WTC11 (cell line): ENCODE results near the gene RPS18. TPM values are rescaled to one million over a fixed set of nuclear protein-coding genes. Genes with fewer than 3 reads are reported as not detected.

ENCODE experiments used
- ATAC-seq: fragments of 200-7000 bp; cut with Tn5 transposase; 2 replicates; pipeline ENCODE4 v1.10.0; 2021; ENCODE audit warnings: mild to moderate bottlenecking, moderate library complexity
- CTCF ChIA-PET: fragments of 300-600 bp; sonication (Branson Sonifier 250); formaldehyde crosslinking; loops from one replicate; lab custom pipeline; 2021; ENCODE audit warnings: antibody characterized with exemption; lab: Charles Lee
- POLR2A ChIA-PET: fragments of 350-600 bp; sonication (Branson Sonifier 250); formaldehyde crosslinking; loops from one replicate; lab custom pipeline; 2021; ENCODE audit warnings: antibody characterized with exemption; lab: Charles Lee
- DNase-seq: peaks from one replicate; pipeline ENCODE4 v3.0.0; 2021; ENCODE audit warnings: low spot score
- H3K27ac Mint-ChIP-seq: 2 replicates; pipeline ENCODE4 v1.8.0; 2021; ENCODE audit warnings: mixed read lengths
- H3K27me3 Mint-ChIP-seq: 2 replicates; pipeline ENCODE4 v1.8.0; 2021; ENCODE audit warnings: low read depth, mild to moderate bottlenecking, moderate library complexity, mixed read lengths
- H3K36me3 Mint-ChIP-seq: 2 replicates; pipeline ENCODE4 v1.8.0; 2021; ENCODE audit warnings: mixed read lengths
- H3K4me1 Mint-ChIP-seq: 2 replicates; pipeline ENCODE4 v1.8.0; 2022; ENCODE audit warnings: mixed read lengths
- H3K4me3 Mint-ChIP-seq: 2 replicates; pipeline ENCODE4 v1.8.0; 2021; ENCODE audit warnings: mild to moderate bottlenecking, moderate library complexity, mixed read lengths
- H3K9me3 Mint-ChIP-seq: 2 replicates; pipeline ENCODE4 v1.8.0; 2021; ENCODE audit warnings: mixed read lengths
- ATF2 ChIP-seq: sonication (generic); formaldehyde crosslinking; IDR thresholded peaks from 2 replicates; pipeline ENCODE4 v1.8.1; 2022; ENCODE audit warnings: low read depth, missing genetic modification reagents, borderline replicate concordance
- ATF3 ChIP-seq: sonication (generic); formaldehyde crosslinking; conservative IDR thresholded peaks from 2 replicates; pipeline ENCODE4 v1.8.1; 2022; ENCODE audit warnings: mild to moderate bottlenecking, missing genetic modification reagents
- CBFB ChIP-seq: sonication (generic); formaldehyde crosslinking; IDR thresholded peaks from 2 replicates; pipeline ENCODE4 v1.8.1; 2022; ENCODE audit warnings: mild to moderate bottlenecking, low read depth, missing genetic modification reagents
- CREB1 ChIP-seq: sonication (generic); formaldehyde crosslinking; IDR thresholded peaks from 2 replicates; pipeline ENCODE4 v1.8.0; 2023; ENCODE audit warnings: mild to moderate bottlenecking, missing genetic modification reagents
- E2F1 ChIP-seq: sonication (generic); formaldehyde crosslinking; IDR thresholded peaks from 2 replicates; pipeline ENCODE4 v1.8.0; 2022; ENCODE audit warnings: mild to moderate bottlenecking, missing genetic modification reagents
- MXD4 ChIP-seq: fragments of 250-450 bp; sonication (Bioruptor Pico); IDR thresholded peaks from 2 replicates; pipeline ENCODE4 v1.8.0; 2021; ENCODE audit warnings: mild to moderate bottlenecking, moderate library complexity, borderline replicate concordance
- NFYB ChIP-seq: sonication (generic); formaldehyde crosslinking; conservative IDR thresholded peaks from 2 replicates; pipeline ENCODE4 v1.8.0; 2022; ENCODE audit warnings: low read depth, missing genetic modification reagents
- OVOL2 ChIP-seq: fragments of 250-450 bp; sonication (Bioruptor Pico); IDR thresholded peaks from 2 replicates; pipeline ENCODE4 v1.9.0; 2021; ENCODE audit warnings: mild to moderate bottlenecking, borderline replicate concordance
- SOX15 ChIP-seq: fragments of 250-450 bp; sonication (Bioruptor Pico); IDR thresholded peaks from 2 replicates; pipeline ENCODE4 v1.9.0; 2021; ENCODE audit warnings: mild to moderate bottlenecking
- SP1 ChIP-seq: sonication (generic); formaldehyde crosslinking; conservative IDR thresholded peaks from 2 replicates; pipeline ENCODE4 v1.8.1; 2022; ENCODE audit warnings: missing genetic modification reagents
- USF1 ChIP-seq: sonication (generic); formaldehyde crosslinking; IDR thresholded peaks from 2 replicates; pipeline ENCODE4 v1.8.0; 2022; ENCODE audit warnings: mild to moderate bottlenecking, missing genetic modification reagents
- USF2 ChIP-seq: sonication (generic); formaldehyde crosslinking; IDR thresholded peaks from 2 replicates; pipeline ENCODE4 v1.8.1; 2023; ENCODE audit warnings: mild to moderate bottlenecking, missing genetic modification reagents, moderate library complexity
- ZMAT4 ChIP-seq: fragments of 250-450 bp; sonication (Bioruptor Pico); IDR thresholded peaks from 2 replicates; pipeline ENCODE4 v1.9.0; 2021; ENCODE audit warnings: mild to moderate bottlenecking
- ZNF281 ChIP-seq: sonication (generic); formaldehyde crosslinking; IDR thresholded peaks from 2 replicates; pipeline ENCODE4 v1.8.0; 2023; ENCODE audit warnings: mild to moderate bottlenecking, missing genetic modification reagents
- ZNF396 ChIP-seq: fragments of 250-450 bp; sonication (Bioruptor Pico); IDR thresholded peaks from 2 replicates; pipeline ENCODE4 v1.8.0; 2021; ENCODE audit warnings: mild to moderate bottlenecking, moderate library complexity, borderline replicate concordance
- ZNF416 ChIP-seq: fragments of 250-450 bp; sonication (Bioruptor Pico); IDR thresholded peaks from 2 replicates; pipeline ENCODE4 v1.9.0; 2021; ENCODE audit warnings: mild to moderate bottlenecking, inconsistent platforms
- ZNF425 ChIP-seq: fragments of 250-450 bp; sonication (Bioruptor Pico); conservative IDR thresholded peaks from 2 replicates; pipeline ENCODE4 v1.9.0; 2021; ENCODE audit warnings: mild to moderate bottlenecking
- total RNA-seq: library from RNA; stranded (reverse); gene quantifications from 3 replicates; pipeline ENCODE4 v1.2.3, GENCODE V29; 2021

RPS18 gene
- total RNA-seq, 1 experiment from 2014 or later, result 2,857 TPM

GRCh38 chr6:33297406-33297955 is 25.6 kb downstream of the RPS18 start:
- Mint-ChIP-seq H3K9me3 (no peaks in the 10 kb centered on the region), H3K27ac (peak overlapping the region; percentile 73), H3K36me3 (peaks cover 15% of the 10 kb centered on the region), H3K4me3 (peak overlapping the region; percentile 99), H3K27me3 (no peaks in the 10 kb centered on the region), H3K4me1 (peaks cover 17% of the 10 kb centered on the region)
- DNase-seq (peak; percentile 79), ATAC-seq (peak; percentile 57)
- ChIA-PET POLR2A (interaction anchor here (0.8 to 1.6 kb wide), 7 partner anchors 8 to 326 kb away, joined by 3 to 10 read pairs (median 5); partner anchors contain the start of genes B3GALT4, PFDN6, RPS18 and TAPBP), CTCF (interaction anchor here (0.6 to 2.7 kb wide), 14 partner anchors 9 to 171 kb away, joined by 3 to 31 read pairs (median 4); partner anchors contain the start of genes B3GALT4, CUTA, PFDN6 and RPS18)
- TF ChIP-seq OVOL2 (CRISPR knock-in tag) (no peak), USF2 (CRISPR knock-in tag) (peak; percentile 96), ZNF396 (CRISPR knock-in tag) (no peak), USF1 (CRISPR knock-in tag) (peak; percentile 96), SP1 (peak; percentile 54; the same call in 1 of the 2 replicates), ATF3 (CRISPR knock-in tag) (no peak)

- peak overlapping the region; percentile 97 for H3K27ac Mint-ChIP-seq
- POLR2A ChIA-PET, result interaction anchor here (1.0 to 1.6 kb wide), 8 partner anchors 9 to 326 kb away, joined by 3 to 19 read pairs (median 5); partner anchors contain the start of genes B3GALT4, PFDN6, RPS18 and TAPBP
- H3K36me3 Mint-ChIP-seq, result peaks cover 12% of the 10 kb centered on the region; the same call in 1 of the 2 replicates
- H3K9me3 Mint-ChIP-seq, result no peaks in the 10 kb centered on the region
- peak overlapping the region; percentile 99 for H3K4me3 Mint-ChIP-seq
- H3K27me3 Mint-ChIP-seq, result no peaks in the 10 kb centered on the region
- CTCF ChIA-PET, result interaction anchor here (0.5 to 2.7 kb wide), 15 partner anchors 9 to 172 kb away, joined by 3 to 31 read pairs (median 4); partner anchors contain the start of genes B3GALT4, CUTA, PFDN6 and RPS18
- TF ChIP-seq SOX15 (CRISPR knock-in tag), result no peak
- no peak for TF ChIP-seq E2F1 (CRISPR knock-in tag)
- TF ChIP-seq ZNF425 (CRISPR knock-in tag), result no peak
- TF ChIP-seq MXD4 (CRISPR knock-in tag), result no peak
- TF ChIP-seq CBFB (CRISPR knock-in tag), result no peak
- no peak for TF ChIP-seq ZNF416 (CRISPR knock-in tag)
- TF ChIP-seq CREB1, result no peak
- peaks cover 17% of the 10 kb centered on the region for H3K4me1 Mint-ChIP-seq
- peak; percentile 66 for ATAC-seq
- DNase-seq, result peak; percentile 78
These were observed 26.3 kb downstream of the RPS18 start for GRCh38 chr6:33297956-33298772.

GRCh38 chr6:33298773-33299236 is 26.9 kb downstream of the RPS18 start, which contains the start of gene RGL2:
RGL2 (minus strand) TSS chr6:33298942; CDS start chr6:33298610, 332 bp downstream.
- Mint-ChIP-seq H3K27ac (peak within 1 kb of the TSS; percentile 100), H3K36me3 (peaks cover 12% of the 10 kb centered on the region; the same call in 1 of the 2 replicates), H3K4me3 (peak within 1 kb of the TSS; percentile 99), H3K9me3 (no peaks in the 10 kb centered on the region), H3K4me1 (peaks cover 17% of the 10 kb centered on the region), H3K27me3 (no peaks in the 10 kb centered on the region)
- CTCF ChIA-PET, result interaction anchor here (0.5 to 4.0 kb wide), 11 partner anchors 9 to 120 kb away, joined by 3 to 40 read pairs (median 5); partner anchors contain the start of genes B3GALT4, CUTA, PFDN6 and WDR46
- DNase-seq, result peak; percentile 43
- POLR2A ChIA-PET, result interaction anchor here (0.8 to 1.6 kb wide), 6 partner anchors 9 to 327 kb away, joined by 4 to 19 read pairs (median 6); partner anchors contain the start of genes B3GALT4, PFDN6, RPS18 and VPS52
- TF ChIP-seq MXD4 (CRISPR knock-in tag), result no peak
- TF ChIP-seq ATF2 (CRISPR knock-in tag), result no peak
- no peak for TF ChIP-seq NFYB
- TF ChIP-seq ZNF281 (CRISPR knock-in tag), result 0 out of 2 replicates have a peak, but pooled peaks have one; percentile 4
- no peak for TF ChIP-seq ZMAT4 (CRISPR knock-in tag)
- no peak for ATAC-seq
